Measurements from ENCODE around the gene INSC. TPM values are rescaled to one million over a fixed set of nuclear protein-coding genes. Genes with fewer than 3 reads are reported as not detected.

Gene INSC
- total RNA-seq, 6 donors from 2014 or later, result 0.14 to 1.7 (median 1.0) TPM; not detected in 3

DNA sequence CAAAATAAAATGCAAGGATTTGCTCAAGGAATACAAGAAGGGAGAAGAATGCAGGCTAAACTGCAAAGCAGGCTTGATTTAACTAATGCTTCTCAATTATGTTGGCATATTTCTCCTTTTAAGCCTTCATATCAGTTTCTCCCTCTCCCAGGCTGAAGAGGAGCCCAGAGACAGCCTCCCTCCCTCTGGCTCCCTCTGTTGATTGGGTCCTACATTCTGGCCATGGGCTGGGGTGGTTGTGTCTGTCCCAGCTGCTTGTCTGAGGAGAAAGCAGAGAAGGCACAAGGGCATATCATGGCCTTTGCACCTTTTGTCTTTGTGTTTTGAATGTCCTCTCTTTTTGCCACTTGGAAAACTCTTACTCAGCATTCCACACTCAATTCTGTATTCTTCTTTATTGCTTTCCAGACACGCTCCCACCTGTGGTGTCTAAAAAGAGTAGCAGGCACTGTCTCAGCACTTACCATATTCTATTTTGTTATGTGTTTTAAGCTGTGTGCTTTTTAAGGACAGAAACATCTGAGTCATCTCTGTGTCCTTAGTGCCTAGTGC, 77.4 kb downstream of the INSC start:
- Histone ChIP-seq H3K27ac (no peak overlapping the region), H3K4me1 (no peaks in the 10 kb centered on the region), H3K27me3 (no peaks in the 10 kb centered on the region), H3K4me3 (no peak overlapping the region), H3K36me3 (no peaks in the 10 kb centered on the region), H3K9me3 (no peaks in the 10 kb centered on the region)
- ATAC-seq (ENCODE audit: low FRiP score in 2 of 2), result no peak
- 85 to 100% methylated on average over 1 of the region's 1 CpG for whole genome bisulfite sequencing, 2 donors
- TF ChIP-seq POLR2AphosphoS5 (IDR thresholded peaks at IDR 0.05), result no peak
- TF ChIP-seq EP300 (IDR thresholded peaks at IDR 0.05), result no peak
- no peak for TF ChIP-seq POLR2A (IDR thresholded peaks at IDR 0.05)
- TF ChIP-seq, protein P1, sequence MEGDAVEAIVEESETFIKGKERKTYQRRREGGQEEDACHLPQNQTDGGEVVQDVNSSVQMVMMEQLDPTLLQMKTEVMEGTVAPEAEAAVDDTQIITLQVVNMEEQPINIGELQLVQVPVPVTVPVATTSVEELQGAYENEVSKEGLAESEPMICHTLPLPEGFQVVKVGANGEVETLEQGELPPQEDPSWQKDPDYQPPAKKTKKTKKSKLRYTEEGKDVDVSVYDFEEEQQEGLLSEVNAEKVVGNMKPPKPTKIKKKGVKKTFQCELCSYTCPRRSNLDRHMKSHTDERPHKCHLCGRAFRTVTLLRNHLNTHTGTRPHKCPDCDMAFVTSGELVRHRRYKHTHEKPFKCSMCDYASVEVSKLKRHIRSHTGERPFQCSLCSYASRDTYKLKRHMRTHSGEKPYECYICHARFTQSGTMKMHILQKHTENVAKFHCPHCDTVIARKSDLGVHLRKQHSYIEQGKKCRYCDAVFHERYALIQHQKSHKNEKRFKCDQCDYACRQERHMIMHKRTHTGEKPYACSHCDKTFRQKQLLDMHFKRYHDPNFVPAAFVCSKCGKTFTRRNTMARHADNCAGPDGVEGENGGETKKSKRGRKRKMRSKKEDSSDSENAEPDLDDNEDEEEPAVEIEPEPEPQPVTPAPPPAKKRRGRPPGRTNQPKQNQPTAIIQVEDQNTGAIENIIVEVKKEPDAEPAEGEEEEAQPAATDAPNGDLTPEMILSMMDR (IDR thresholded peaks at IDR 0.05), result no peak
- DNase-seq, result no peak

- H3K27me3 ChIP-seq, result no peaks in the 10 kb centered on the region
- WGBS, 2 donors, result 60 to 64% methylated on average over 2 of the region's 2 CpGs
- no peaks in the 10 kb centered on the region for H3K9me3 ChIP-seq
- H3K36me3 ChIP-seq, result no peaks in the 10 kb centered on the region
- DNase-seq (no peak), ATAC-seq (ENCODE audit: low FRiP score in 2 of 2) (no peak)
- H3K27ac ChIP-seq, result no peak overlapping the region
- TF ChIP-seq POLR2AphosphoS5 (IDR thresholded peaks at IDR 0.05), result no peak
- TF ChIP-seq POLR2A (IDR thresholded peaks at IDR 0.05), result no peak
- no peaks in the 10 kb centered on the region for H3K4me1 ChIP-seq
- no peak overlapping the region for H3K4me3 ChIP-seq
Observed at GRCh38 chr11:15194671-15195415, 80.1 kb downstream of the INSC start.

GRCh38 chr11:15195454-15196200, 80.9 kb downstream of the INSC start:
- no peaks in the 10 kb centered on the region for H3K4me1 ChIP-seq
- no peak overlapping the region for H3K4me3 ChIP-seq
- WGBS, 2 donors, result 50 to 58% methylated on average over 2 of the region's 2 CpGs
- no peak for TF ChIP-seq POLR2AphosphoS5 (IDR thresholded peaks at IDR 0.05)
- TF ChIP-seq, protein P1 (IDR thresholded peaks at IDR 0.05), result no peak
- no peak for TF ChIP-seq POLR2A (IDR thresholded peaks at IDR 0.05)
- no peak for TF ChIP-seq EP300 (IDR thresholded peaks at IDR 0.05)
- ATAC-seq (ENCODE audit: low FRiP score in 2 of 2) (no peak), DNase-seq (no peak)
- no peaks in the 10 kb centered on the region for H3K36me3 ChIP-seq
- H3K9me3 ChIP-seq, result no peaks in the 10 kb centered on the region
- no peaks in the 10 kb centered on the region for H3K27me3 ChIP-seq
- H3K27ac ChIP-seq, result no peak overlapping the region

- Histone ChIP-seq H3K4me1 (no peaks in the 10 kb centered on the region), H3K36me3 (no peaks in the 10 kb centered on the region), H3K27ac (no peak overlapping the region), H3K9me3 (no peaks in the 10 kb centered on the region), H3K27me3 (no peaks in the 10 kb centered on the region), H3K4me3 (no peak overlapping the region)
- no peak for TF ChIP-seq POLR2AphosphoS5 (IDR thresholded peaks at IDR 0.05)
- TF ChIP-seq, protein P1 (IDR thresholded peaks at IDR 0.05), result no peak
- TF ChIP-seq POLR2A (IDR thresholded peaks at IDR 0.05), result no peak
- TF ChIP-seq EP300 (IDR thresholded peaks at IDR 0.05), result no peak
- WGBS, 2 donors, result 60 to 79% methylated on average over 1 of the region's 1 CpG
- ATAC-seq (ENCODE audit: low FRiP score in 2 of 2) (no peak), DNase-seq (no peak)
Observed at GRCh38 chr11:15196704-15197103, 82.0 kb downstream of the INSC start.

- Histone ChIP-seq H3K9me3 (no peaks in the 10 kb centered on the region), H3K4me1 (no peaks in the 10 kb centered on the region), H3K4me3 (no peak overlapping the region), H3K27ac (no peak overlapping the region), H3K36me3 (no peaks in the 10 kb centered on the region), H3K27me3 (no peaks in the 10 kb centered on the region)
- ATAC-seq (ENCODE audit: low FRiP score in 2 of 2) (no peak), DNase-seq (no peak)
- TF ChIP-seq POLR2A (IDR thresholded peaks at IDR 0.05) (no peak), EP300 (IDR thresholded peaks at IDR 0.05) (no peak), POLR2AphosphoS5 (IDR thresholded peaks at IDR 0.05) (no peak)
- TF ChIP-seq, protein P1 (IDR thresholded peaks at IDR 0.05), result no peak
- WGBS, 2 donors, result 61 to 62% methylated on average over 2 of the region's 2 CpGs
Observed at GRCh38 chr11:15197696-15198095, 83.0 kb downstream of the INSC start.
